HepG2 (cell line): ENCODE measurements around the gene EEA1. TPM values are rescaled to one million over a fixed set of nuclear protein-coding genes. Genes with fewer than 3 reads are reported as not detected.

Experiments used
- ATAD3A ChIP-seq: sonication (generic); formaldehyde crosslinking; IDR thresholded peaks from 2 replicates; pipeline ENCODE4 v1.4.0; 2020; ENCODE audit warnings: missing genetic modification reagents
- ATF6 ChIP-seq: sonication (generic); formaldehyde crosslinking; conservative IDR thresholded peaks from 2 replicates; pipeline ENCODE4 v1.4.0; 2020; ENCODE audit warnings: missing genetic modification reagents
- DRAP1 ChIP-seq: IDR thresholded peaks from 2 replicates; pipeline ENCODE4 v1.6.1; 2016; ENCODE audit warnings: missing genetic modification reagents, missing compliant biosample characterization
- FOXC1 ChIP-seq: sonication (generic); formaldehyde crosslinking; IDR thresholded peaks from 2 replicates; pipeline ENCODE4 v1.8.0; 2022; ENCODE audit warnings: mild to moderate bottlenecking, missing genetic modification reagents, borderline replicate concordance
- HHEX ChIP-seq: IDR thresholded peaks from 2 replicates; pipeline ENCODE4 v1.6.1; 2016; ENCODE audit warnings: control low read depth
- NR2C2 ChIP-seq: sonication (generic); formaldehyde crosslinking; IDR thresholded peaks from 2 replicates; pipeline ENCODE4 v1.4.0; 2020; ENCODE audit warnings: missing genetic modification reagents, mild to moderate bottlenecking, moderate library complexity, borderline replicate concordance
- REPIN1 ChIP-seq: sonication (generic); formaldehyde crosslinking; IDR thresholded peaks from 2 replicates; pipeline ENCODE4 v1.8.0; 2022; ENCODE audit warnings: missing genetic modification reagents, low read depth, mild to moderate bottlenecking, borderline replicate concordance
- SIX1 ChIP-seq: sonication (generic); formaldehyde crosslinking; IDR thresholded peaks from 2 replicates; pipeline ENCODE4 v1.4.0; 2020; ENCODE audit warnings: missing genetic modification reagents, borderline replicate concordance
- SIX4 ChIP-seq: sonication (generic); formaldehyde crosslinking; IDR thresholded peaks from 2 replicates; pipeline ENCODE4 v1.4.0; 2020; ENCODE audit warnings: missing genetic modification reagents
- SYNCRIP ChIP-seq: fragments of 200-400 bp; formaldehyde crosslinking; IDR thresholded peaks from 2 replicates; pipeline ENCODE4 v1.6.1; 2018; ENCODE audit warnings: mild to moderate bottlenecking, low read depth, low read length; ENCODE audit not compliant: insufficient read depth
- TSC22D2 ChIP-seq: sonication (generic); formaldehyde crosslinking; IDR thresholded peaks from 2 replicates; pipeline ENCODE4 v1.5.1; 2020; ENCODE audit warnings: missing genetic modification reagents, mild to moderate bottlenecking, borderline replicate concordance
- ZFP82 ChIP-seq: sonication (generic); formaldehyde crosslinking; IDR thresholded peaks from 2 replicates; pipeline ENCODE4 v1.5.1; 2020; ENCODE audit warnings: mild to moderate bottlenecking, missing genetic modification reagents, borderline replicate concordance
- ZFP90 ChIP-seq: sonication (generic); formaldehyde crosslinking; IDR thresholded peaks from 2 replicates; pipeline ENCODE4 v1.8.0; 2022; ENCODE audit warnings: missing genetic modification reagents, mild to moderate bottlenecking, inconsistent platforms, borderline replicate concordance
- ZNF180 ChIP-seq: sonication (generic); formaldehyde crosslinking; IDR thresholded peaks from 2 replicates; pipeline ENCODE4 v1.4.0; 2020; ENCODE audit warnings: low read depth, missing genetic modification reagents, borderline replicate concordance
- ZNF614 ChIP-seq: IDR thresholded peaks from 2 replicates; pipeline ENCODE4 v1.6.1; 2018; ENCODE audit warnings: missing biosample characterization, missing genetic modification reagents, inconsistent platforms, borderline replicate concordance
- ZNF839 ChIP-seq: sonication (generic); formaldehyde crosslinking; IDR thresholded peaks from 2 replicates; pipeline ENCODE4 v1.4.0; 2020; ENCODE audit warnings: missing genetic modification reagents, mild to moderate bottlenecking, borderline replicate concordance
- polyA plus RNA-seq, 8 experiments: library from polyadenylated mRNA; depleted of rRNA in 3 of 8; stranded (reverse) in 7 of 8; unstranded in 1 of 8; fragments of >200 nt; fragmentation: Illumina TruSeq in 4 of 8; extraction: Trizol in 4 of 8; gene quantifications; 2 replicates each; pipeline versions ENCODE4 v1.2.1 to v1.2.3, GENCODE V29; 2011 to 2016; ENCODE audit warnings: low read depth in 4 of 8, missing spikeins in 1 of 8, mixed read lengths in 1 of 8; ENCODE audit not compliant: insufficient read depth in 1 of 8
- total RNA-seq, 5 experiments: library from RNA; depleted of rRNA; stranded (reverse); fragments of >200 nt; fragmentation: Illumina TruSeq; extraction: Trizol; gene quantifications; 2 replicates each; pipeline ENCODE4 v1.2.3, GENCODE V29; 2016; ENCODE audit warnings: low read depth in 1 of 5
- TF ChIP-seq, protein P1 (sequence below): sonication (generic); formaldehyde crosslinking; IDR thresholded peaks from 2 replicates; pipeline ENCODE4 v1.4.0; 2020; ENCODE audit warnings: mild to moderate bottlenecking, low read depth, missing genetic modification reagents
- TF ChIP-seq, protein P2 (sequence below): sonication (generic); formaldehyde crosslinking; IDR thresholded peaks from 2 replicates; pipeline ENCODE4 v1.4.0; 2020; ENCODE audit warnings: missing genetic modification reagents, borderline replicate concordance

The EEA1 gene
- total and polyA plus RNA-seq, 2 of the 13 experiments (the other 11 are each of a cell fraction or from before 2014, with no cell fraction given) = 5.0 to 19.3 TPM

DNA sequence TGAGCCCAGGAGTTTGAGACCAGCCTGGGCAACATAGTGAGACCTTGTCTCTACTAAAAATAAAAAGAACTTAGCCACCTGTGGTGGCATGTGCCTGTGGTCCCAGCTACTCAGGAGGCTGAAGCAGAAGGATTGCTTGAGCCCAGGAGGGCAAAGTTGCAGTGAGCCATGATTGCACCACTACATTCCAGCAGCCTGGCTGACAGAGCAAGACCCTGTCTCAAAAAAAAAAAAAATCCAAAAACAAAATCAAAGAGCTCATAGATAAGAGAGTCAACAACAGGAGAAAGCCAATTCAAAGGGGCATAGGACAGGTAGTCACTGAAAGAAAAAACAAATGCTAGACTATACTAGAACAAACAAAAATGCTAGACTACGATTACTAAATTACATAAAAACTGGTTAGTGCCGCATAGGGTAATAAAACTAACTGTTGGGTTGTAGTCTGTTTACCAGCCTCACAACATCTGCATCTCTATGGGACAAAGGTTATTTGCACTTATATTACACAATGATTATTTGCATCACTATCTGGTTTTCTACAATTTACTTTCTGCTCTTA, 16.6 kb upstream of the EEA1 start (continued):
- TF ChIP-seq, protein P1, sequence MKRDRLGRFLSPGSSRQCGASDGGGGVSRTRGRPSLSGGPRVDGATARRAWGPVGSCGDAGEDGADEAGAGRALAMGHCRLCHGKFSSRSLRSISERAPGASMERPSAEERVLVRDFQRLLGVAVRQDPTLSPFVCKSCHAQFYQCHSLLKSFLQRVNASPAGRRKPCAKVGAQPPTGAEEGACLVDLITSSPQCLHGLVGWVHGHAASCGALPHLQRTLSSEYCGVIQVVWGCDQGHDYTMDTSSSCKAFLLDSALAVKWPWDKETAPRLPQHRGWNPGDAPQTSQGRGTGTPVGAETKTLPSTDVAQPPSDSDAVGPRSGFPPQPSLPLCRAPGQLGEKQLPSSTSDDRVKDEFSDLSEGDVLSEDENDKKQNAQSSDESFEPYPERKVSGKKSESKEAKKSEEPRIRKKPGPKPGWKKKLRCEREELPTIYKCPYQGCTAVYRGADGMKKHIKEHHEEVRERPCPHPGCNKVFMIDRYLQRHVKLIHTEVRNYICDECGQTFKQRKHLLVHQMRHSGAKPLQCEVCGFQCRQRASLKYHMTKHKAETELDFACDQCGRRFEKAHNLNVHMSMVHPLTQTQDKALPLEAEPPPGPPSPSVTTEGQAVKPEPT (CRISPR knock-in tag) = no peak
- TF ChIP-seq ZFP82 = no peak
- no peak for TF ChIP-seq ATAD3A
- TF ChIP-seq TSC22D2 (CRISPR knock-in tag) = no peak
- peak; percentile 42; the same call in 1 of the 2 replicates for TF ChIP-seq NR2C2
- 0 out of 2 replicates have a peak, but pooled peaks have one; percentile 14 for TF ChIP-seq SIX1 (CRISPR knock-in tag)
- TF ChIP-seq, protein P2, sequence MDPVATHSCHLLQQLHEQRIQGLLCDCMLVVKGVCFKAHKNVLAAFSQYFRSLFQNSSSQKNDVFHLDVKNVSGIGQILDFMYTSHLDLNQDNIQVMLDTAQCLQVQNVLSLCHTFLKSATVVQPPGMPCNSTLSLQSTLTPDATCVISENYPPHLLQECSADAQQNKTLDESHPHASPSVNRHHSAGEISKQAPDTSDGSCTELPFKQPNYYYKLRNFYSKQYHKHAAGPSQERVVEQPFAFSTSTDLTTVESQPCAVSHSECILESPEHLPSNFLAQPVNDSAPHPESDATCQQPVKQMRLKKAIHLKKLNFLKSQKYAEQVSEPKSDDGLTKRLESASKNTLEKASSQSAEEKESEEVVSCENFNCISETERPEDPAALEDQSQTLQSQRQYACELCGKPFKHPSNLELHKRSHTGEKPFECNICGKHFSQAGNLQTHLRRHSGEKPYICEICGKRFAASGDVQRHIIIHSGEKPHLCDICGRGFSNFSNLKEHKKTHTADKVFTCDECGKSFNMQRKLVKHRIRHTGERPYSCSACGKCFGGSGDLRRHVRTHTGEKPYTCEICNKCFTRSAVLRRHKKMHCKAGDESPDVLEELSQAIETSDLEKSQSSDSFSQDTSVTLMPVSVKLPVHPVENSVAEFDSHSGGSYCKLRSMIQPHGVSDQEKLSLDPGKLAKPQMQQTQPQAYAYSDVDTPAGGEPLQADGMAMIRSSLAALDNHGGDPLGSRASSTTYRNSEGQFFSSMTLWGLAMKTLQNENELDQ (CRISPR knock-in tag) = no peak
- no peak for TF ChIP-seq SYNCRIP
- no peak for TF ChIP-seq ZNF839 (CRISPR knock-in tag)
- no peak for TF ChIP-seq ZFP90 (CRISPR knock-in tag)
- no peak; the same call in 1 of the 2 replicates for TF ChIP-seq HHEX (CRISPR knock-in tag)
- no peak for TF ChIP-seq FOXC1 (CRISPR knock-in tag)
- TF ChIP-seq DRAP1 (CRISPR knock-in tag) = no peak
- TF ChIP-seq ZNF180 = no peak
- 0 out of 2 replicates have a peak, but pooled peaks have one; percentile 14 for TF ChIP-seq SIX4
- 0 out of 2 replicates have a peak, but pooled peaks have one; percentile 45 for TF ChIP-seq REPIN1
- TF ChIP-seq ATF6 = no peak
- peak; percentile 80; the same call in 1 of the 2 replicates for TF ChIP-seq ZNF614 (CRISPR knock-in tag)
